Omental fat pad (tissue), 4 donors: ENCODE data around the gene PAIP2. TPM values are rescaled to one million over a fixed set of nuclear protein-coding genes. Genes with fewer than 3 reads are reported as not detected.

ENCODE experiments used
- ATAC-seq: fragments of 150-250 bp; one replicate; pipeline ENCODE4 v1.9.1; 2016; ENCODE audit warnings: mild to moderate bottlenecking, moderate library complexity; ENCODE audit not compliant: low FRiP score
- DNase-seq: peaks from one replicate; pipeline ENCODE4 v3.0.0-alpha.2; 2019; ENCODE audit warnings: low spot score
- total RNA-seq, 4 donors: library from RNA; depleted of rRNA; stranded (reverse); fragments of >200 nt; gene quantifications; one replicate each; pipeline ENCODE4 v1.1.0, GENCODE V29; 2016
- TF ChIP-seq, protein P1 (sequence below), 3 donors: fragments of 450-650 bp; IDR thresholded peaks; one replicate each; pipeline ENCODE4 v1.5.1; 2016 to 2017; ENCODE audit warnings: antibody characterized with exemption in 3 of 3, mild to moderate bottlenecking in 3 of 3, moderate library complexity in 2 of 3

The PAIP2 gene, protein sequence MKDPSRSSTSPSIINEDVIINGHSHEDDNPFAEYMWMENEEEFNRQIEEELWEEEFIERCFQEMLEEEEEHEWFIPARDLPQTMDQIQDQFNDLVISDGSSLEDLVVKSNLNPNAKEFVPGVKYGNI
- 100 to 1,000 TPM in 2 of 4 donors, 10 to 100 TPM in 2; 73.1 to 113 (median 103) TPM for total RNA-seq

DNA sequence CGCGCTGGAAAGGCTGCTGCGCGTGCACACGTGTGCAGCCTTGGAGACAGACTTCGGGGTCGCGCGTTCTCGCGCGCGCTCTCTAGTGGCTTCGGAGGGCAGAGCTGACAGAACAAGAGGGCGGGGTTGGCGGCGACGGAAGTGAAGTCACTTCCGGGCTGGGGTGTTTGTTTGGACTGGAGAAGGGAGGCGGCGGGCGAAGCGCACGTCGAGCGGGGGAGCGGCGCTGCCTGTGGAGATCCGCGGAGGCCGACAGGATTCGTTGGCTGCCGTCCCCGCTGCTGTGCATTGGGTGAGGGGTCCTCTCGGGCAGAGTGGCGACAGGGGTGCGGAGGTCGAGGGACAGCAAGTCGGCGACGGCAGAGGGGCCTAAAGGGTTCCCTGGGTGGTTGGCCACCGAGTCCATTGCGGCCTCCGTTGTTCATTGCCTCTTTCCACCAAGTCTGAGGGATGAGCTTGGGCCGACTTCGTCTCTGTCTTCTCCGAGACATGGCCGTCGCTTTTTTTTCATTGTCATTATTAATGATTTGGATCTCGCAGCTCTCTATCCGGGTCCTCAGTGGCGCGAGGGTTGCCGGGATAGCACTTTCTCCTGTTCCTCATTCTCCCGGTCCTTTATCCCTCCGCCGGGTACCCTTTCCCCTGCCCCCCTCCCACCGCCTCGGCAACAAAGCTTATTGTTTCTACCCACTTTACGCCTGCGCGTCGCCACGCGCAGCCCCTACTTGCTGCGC lies at the start of gene PAIP2:
Gene PAIP2 (plus strand): TSS at position 166 of the 734 bp plus-strand sequence. CDS start 21,931 bp downstream, outside the sequence.
- DNase-seq: peak; percentile 94
- peak; percentile 96 for ATAC-seq
- TF ChIP-seq, protein P1, sequence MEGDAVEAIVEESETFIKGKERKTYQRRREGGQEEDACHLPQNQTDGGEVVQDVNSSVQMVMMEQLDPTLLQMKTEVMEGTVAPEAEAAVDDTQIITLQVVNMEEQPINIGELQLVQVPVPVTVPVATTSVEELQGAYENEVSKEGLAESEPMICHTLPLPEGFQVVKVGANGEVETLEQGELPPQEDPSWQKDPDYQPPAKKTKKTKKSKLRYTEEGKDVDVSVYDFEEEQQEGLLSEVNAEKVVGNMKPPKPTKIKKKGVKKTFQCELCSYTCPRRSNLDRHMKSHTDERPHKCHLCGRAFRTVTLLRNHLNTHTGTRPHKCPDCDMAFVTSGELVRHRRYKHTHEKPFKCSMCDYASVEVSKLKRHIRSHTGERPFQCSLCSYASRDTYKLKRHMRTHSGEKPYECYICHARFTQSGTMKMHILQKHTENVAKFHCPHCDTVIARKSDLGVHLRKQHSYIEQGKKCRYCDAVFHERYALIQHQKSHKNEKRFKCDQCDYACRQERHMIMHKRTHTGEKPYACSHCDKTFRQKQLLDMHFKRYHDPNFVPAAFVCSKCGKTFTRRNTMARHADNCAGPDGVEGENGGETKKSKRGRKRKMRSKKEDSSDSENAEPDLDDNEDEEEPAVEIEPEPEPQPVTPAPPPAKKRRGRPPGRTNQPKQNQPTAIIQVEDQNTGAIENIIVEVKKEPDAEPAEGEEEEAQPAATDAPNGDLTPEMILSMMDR (IDR thresholded peaks at IDR 0.05): no peak

DNA sequence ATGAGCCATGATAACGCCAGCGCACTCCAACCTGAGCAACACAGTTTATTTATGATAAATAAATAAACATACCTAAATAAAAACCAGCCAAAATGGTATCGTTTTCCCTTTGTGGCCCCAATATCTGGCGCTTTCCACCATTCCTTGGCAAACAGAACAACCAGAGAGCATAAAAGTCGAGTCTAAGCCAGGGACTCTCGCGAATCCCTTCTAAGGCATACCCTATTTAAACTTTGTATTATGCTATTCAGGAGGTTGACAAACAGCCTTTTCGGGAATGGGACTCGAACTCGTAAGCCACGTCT lies 48.5 kb upstream of the PAIP2 start:
- TF ChIP-seq, protein P1 (IDR thresholded peaks at IDR 0.05): no peak
- DNase-seq (no peak), ATAC-seq (no peak)

DNA sequence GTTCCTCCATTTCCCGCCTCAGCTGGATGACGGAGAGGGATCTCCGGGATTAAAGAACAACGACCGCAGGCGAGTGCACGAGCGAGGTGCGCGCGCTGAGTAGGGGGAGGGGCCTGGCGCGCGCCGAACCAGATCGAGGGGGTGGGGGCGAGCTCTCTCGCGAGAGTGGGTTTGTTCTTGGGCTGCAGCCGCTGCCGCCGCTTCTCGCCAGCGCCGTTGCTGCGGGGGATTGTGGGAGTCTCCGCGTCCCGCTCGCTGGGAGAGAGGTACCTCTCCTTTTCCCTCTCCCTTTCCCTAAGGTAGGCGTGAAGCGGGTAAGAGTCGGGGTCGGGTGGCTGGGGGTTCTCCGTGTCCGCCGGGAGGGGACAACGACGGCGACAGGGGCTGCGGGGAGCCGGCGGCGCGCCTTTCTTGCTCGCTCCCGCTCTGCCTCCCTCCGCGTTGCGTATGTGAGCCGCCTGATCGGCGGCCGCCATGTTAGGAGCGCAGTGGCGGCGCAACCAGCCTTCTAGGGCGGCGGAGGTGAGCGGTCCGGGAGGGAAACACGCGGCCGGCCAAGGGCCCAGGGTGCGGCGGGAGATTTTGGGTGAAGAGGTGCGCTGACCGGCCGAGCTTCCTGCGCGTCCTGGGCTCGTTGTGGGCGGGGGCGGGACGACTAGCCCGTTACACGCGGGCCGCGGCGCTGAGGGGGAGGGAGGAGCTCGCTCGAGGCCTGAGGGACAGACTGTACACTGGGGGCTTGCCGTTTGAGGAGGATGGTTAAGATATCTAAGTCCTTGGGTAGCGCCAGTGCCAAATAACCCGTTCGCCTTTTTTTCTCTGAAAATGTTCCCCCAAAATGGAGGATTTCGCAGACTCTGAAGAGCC lies 47.9 kb upstream of the PAIP2 start, which contains the start of gene MATR3:
Gene MATR3 (plus strand): TSS at position 234 of the 867 bp plus-strand sequence. CDS start 13,676 bp downstream, outside the sequence.
- DNase-seq (peak; percentile 89), ATAC-seq (peak; percentile 89)
- TF ChIP-seq, protein P1 (IDR thresholded peaks at IDR 0.05): no peak

DNA sequence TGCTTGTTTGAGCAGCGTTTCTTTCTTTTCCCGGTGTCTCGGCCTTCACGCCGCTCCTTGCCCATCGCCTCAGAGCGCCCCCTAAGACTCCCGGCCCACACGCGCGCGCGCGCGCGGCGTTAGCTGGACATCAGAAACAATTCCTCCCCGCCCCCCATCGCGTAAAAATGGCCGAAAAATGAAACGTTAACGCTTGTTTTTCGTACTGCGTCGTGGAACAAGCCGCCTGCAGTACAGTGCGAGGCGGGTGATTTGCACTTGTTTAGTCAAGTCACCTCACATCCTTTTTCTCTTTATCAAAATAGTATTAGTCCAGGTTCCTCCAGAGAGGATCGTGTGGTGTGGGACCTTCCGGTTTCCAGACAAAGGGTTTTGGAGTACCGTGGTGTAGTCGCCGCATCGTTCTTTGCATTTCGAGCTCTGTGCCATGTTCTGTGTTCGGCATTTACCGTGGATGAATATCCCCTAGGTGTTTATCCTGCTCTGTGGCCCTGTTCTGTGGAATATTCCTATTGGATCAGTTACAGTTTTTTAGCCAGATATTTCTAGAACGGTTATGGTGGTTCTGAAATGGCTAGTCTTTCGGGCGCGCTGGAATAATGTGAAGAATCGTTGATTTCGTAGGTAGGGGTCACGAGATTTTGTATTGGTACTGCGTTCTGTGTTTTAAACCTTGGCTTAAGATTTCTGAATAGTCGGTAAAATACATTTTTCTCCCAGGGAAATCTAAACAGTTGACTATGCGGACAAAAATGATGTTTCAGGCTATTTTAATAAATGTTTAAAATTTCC lies 47.1 kb upstream of the PAIP2 start:
- peak; percentile 47 for ATAC-seq
- TF ChIP-seq, protein P1 (IDR thresholded peaks at IDR 0.05): no peak
- peak; percentile 70 for DNase-seq

DNA sequence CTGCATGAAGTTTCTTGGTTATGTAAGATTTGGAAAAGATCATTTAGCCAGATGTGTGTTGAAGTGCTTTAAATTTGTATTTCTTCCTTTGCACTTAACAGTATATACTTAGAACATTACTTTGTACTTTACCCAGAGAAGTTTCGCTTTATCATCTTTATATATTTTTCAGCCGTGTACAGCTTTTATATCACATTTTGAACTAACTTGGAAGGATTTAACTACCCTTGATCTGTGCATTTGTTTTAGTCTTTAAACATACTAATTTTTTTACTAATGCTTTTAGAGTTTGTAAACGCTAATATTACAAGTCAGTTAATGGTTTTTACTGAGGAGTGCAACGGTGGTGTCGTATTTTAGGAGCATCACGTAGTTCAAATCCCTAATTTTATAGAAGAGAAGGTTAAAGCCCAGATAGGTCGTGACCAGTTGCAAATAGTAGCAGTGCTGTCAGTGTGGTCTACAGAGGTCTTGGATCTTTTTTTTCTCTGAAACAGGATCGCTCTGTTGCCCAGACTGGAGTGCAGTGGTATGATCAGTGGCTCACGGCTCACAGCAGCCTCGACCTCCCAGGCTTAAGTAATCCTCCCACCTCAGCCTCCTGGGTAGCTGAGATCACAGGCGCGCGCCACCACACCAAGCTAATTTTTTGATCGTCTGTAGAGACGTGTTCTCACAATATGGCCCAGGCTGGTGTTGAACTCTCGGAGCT lies 46.2 kb upstream of the PAIP2 start:
- DNase-seq (no peak), ATAC-seq (no peak)
- TF ChIP-seq, protein P1 (IDR thresholded peaks at IDR 0.05): no peak

DNA sequence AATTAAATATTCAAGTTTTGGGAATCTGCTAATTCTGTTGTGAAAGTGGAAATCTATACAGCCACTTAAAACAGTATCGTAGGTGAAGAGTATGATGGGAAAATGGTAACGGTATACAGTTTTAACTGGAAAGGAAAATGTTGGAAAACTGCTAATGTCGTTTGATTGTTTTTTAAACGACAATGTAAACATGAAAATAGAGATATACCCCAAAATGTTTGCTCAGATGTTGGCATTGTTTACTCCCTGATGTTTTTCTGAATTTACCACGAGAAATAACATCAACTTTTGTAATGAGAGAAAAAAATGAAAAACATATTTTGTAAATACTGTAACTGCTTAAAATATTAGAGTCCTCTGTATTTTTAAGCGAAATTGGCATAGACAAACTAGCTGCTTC lies 45.5 kb upstream of the PAIP2 start:
- ATAC-seq (no peak), DNase-seq (no peak)
- TF ChIP-seq, protein P1 (IDR thresholded peaks at IDR 0.05): no peak
